Measurements from ENCODE around the gene ARMH1.
"Not testable (repeated sequence)": the region's sequence is repeated elsewhere in the genome, so short reads cannot be mapped to it uniquely, and the experiment has no call there.

ARMH1 gene

GRCh38 chr1:44723064-44723463 lies 48.5 kb downstream of the ARMH1 start:
- no peak for DNase-seq (ENCODE audit: low read depth in 2 of 2)

GRCh38 chr1:44723496-44724295 lies 49.2 kb downstream of the ARMH1 start:
- DNase-seq (ENCODE audit: low read depth in 2 of 2) = no peak

GRCh38 chr1:44724296-44724954 lies 49.9 kb downstream of the ARMH1 start:
- DNase-seq (ENCODE audit: low read depth in 2 of 2) = no peak

GRCh38 chr1:44724955-44725698 lies 50.6 kb downstream of the ARMH1 start:
- DNase-seq (ENCODE audit: low read depth in 2 of 2) = no peak

- DNase-seq (ENCODE audit: low read depth in 2 of 2) = peak; percentile 88 to 95
These were observed 56.4 kb downstream of the ARMH1 start, which contains the start of gene RNU5D-1 for GRCh38 chr1:44730741-44731512. Gene RNU5D-1, minus strand, starts transcription at chr1:44731170.

- DNase-seq (ENCODE audit: low read depth in 2 of 2) = no peak
These were observed 58.9 kb downstream of the ARMH1 start for GRCh38 chr1:44733365-44733764.

- no peak for DNase-seq (ENCODE audit: low read depth in 2 of 2)
These were observed 59.3 kb downstream of the ARMH1 start for GRCh38 chr1:44733784-44734183.

- DNase-seq (ENCODE audit: low read depth in 2 of 2) = no peak
These were observed 61.5 kb downstream of the ARMH1 start for GRCh38 chr1:44735992-44736391.

- DNase-seq (ENCODE audit: low read depth in 2 of 2) = not testable (repeated sequence)
These were observed 64.4 kb downstream of the ARMH1 start for GRCh38 chr1:44738953-44739306.

- DNase-seq (ENCODE audit: low read depth in 2 of 2) = peak; percentile 90 to 95
These were observed 65.0 kb downstream of the ARMH1 start, which contains the start of gene KIF2C for GRCh38 chr1:44739307-44740178. Gene KIF2C, plus strand, starts transcription at chr1:44739837. Its CDS starts 96 bp downstream, at chr1:44739933.

GRCh38 chr1:44740179-44740617 lies 65.7 kb downstream of the ARMH1 start:
- DNase-seq (ENCODE audit: low read depth in 2 of 2) = no peak

GRCh38 chr1:44743211-44743610 lies 68.7 kb downstream of the ARMH1 start:
- no peak for DNase-seq (ENCODE audit: low read depth in 2 of 2)

GRCh38 chr1:44747878-44748277 lies 73.4 kb downstream of the ARMH1 start:
- no peak for DNase-seq (ENCODE audit: low read depth in 2 of 2)

GRCh38 chr1:44757420-44757819 lies 82.9 kb downstream of the ARMH1 start:
- no peak for DNase-seq (ENCODE audit: low read depth in 2 of 2)

GRCh38 chr1:44759077-44759476 lies 84.6 kb downstream of the ARMH1 start:
- DNase-seq (ENCODE audit: low read depth in 2 of 2) = no peak

GRCh38 chr1:44760876-44761275 lies 86.4 kb downstream of the ARMH1 start:
- no peak for DNase-seq (ENCODE audit: low read depth in 2 of 2)

- DNase-seq (ENCODE audit: low read depth in 2 of 2) = not testable (repeated sequence)
These were observed 91.9 kb downstream of the ARMH1 start for GRCh38 chr1:44766421-44766820.
